Hippocampal formation (tissue), 2 donors: Measurements from ENCODE around the gene CRHR1.

ENCODE experiments used
- DNase-seq, 2 donors: peaks; one replicate each; lab custom pipeline; 2025; lab: John Stamatoyannopoulos, UW

CRHR1 gene

GRCh38 chr17:45824475-45824874 lies 40.4 kb downstream of the CRHR1 start:
- no peak for DNase-seq

- no peak for DNase-seq
These were observed 40.9 kb downstream of the CRHR1 start for GRCh38 chr17:45824901-45825492.

- peak in 1 of 2 donors; percentile 71 for DNase-seq
These were observed 41.7 kb downstream of the CRHR1 start for GRCh38 chr17:45825792-45826191.

- no peak for DNase-seq
These were observed 42.9 kb downstream of the CRHR1 start for GRCh38 chr17:45826919-45827588.

GRCh38 chr17:45828171-45828570 lies 44.1 kb downstream of the CRHR1 start:
- DNase-seq = no peak

GRCh38 chr17:45828582-45829133 lies 44.5 kb downstream of the CRHR1 start:
- DNase-seq = no peak

GRCh38 chr17:45833920-45834319 lies 49.8 kb downstream of the CRHR1 start:
- no peak for DNase-seq

- DNase-seq = no peak
These were observed 50.6 kb downstream of the CRHR1 start for GRCh38 chr17:45834471-45835396.

- no peak for DNase-seq
These were observed 51.4 kb downstream of the CRHR1 start for GRCh38 chr17:45835481-45835880.

GRCh38 chr17:45836047-45837044 lies 52.2 kb downstream of the CRHR1 start:
- no peak for DNase-seq

- DNase-seq = no peak
These were observed 53.1 kb downstream of the CRHR1 start for GRCh38 chr17:45837187-45837586.

GRCh38 chr17:45837603-45838002 lies 53.5 kb downstream of the CRHR1 start:
- no peak for DNase-seq

- DNase-seq = no peak
These were observed 54.7 kb downstream of the CRHR1 start for GRCh38 chr17:45838751-45839295.

- no peak for DNase-seq
These were observed 55.3 kb downstream of the CRHR1 start for GRCh38 chr17:45839442-45839841.

GRCh38 chr17:45841186-45841585 lies 57.1 kb downstream of the CRHR1 start:
- no peak for DNase-seq

- no peak for DNase-seq
These were observed 57.9 kb downstream of the CRHR1 start for GRCh38 chr17:45841883-45842525.

GRCh38 chr17:45843722-45844121 lies 59.6 kb downstream of the CRHR1 start:
- no peak for DNase-seq

GRCh38 chr17:45844695-45845375 lies 60.7 kb downstream of the CRHR1 start, which contains the start of gene SPPL2C:
SPPL2C (plus strand) TSS chr17:45844881; CDS start chr17:45844907, 26 bp downstream.
- no peak for DNase-seq

- DNase-seq = no peak
These were observed 61.5 kb downstream of the CRHR1 start for GRCh38 chr17:45845376-45846185.
